ENCODE data around the gene ISYNA1. TPM values are rescaled to one million over a fixed set of nuclear protein-coding genes. Genes with fewer than 3 reads are reported as not detected.

Gene ISYNA1
- total RNA-seq, 2 donors from 2014 or later, result 27.5 to 28.1 TPM

GRCh38 chr19:18470787-18471186 is 32.9 kb upstream of the ISYNA1 start:
- intact Hi-C loops (cut with DNase I), result loop anchor here (1.0 to 10.0 kb wide), 3 partner anchors 37 to 94 kb away; no protein-coding TSS in a partner anchor
- no peak for DNase-seq (ENCODE audit: low spot score)

- intact Hi-C loops (cut with DNase I), result loop anchor here in 1 of 2 donors (5.0 kb wide), 2 partner anchors 48 to 93 kb away; no protein-coding TSS in a partner anchor
Observed at GRCh38 chr19:18469069-18469846, 31.3 kb upstream of the ISYNA1 start.

GRCh38 chr19:18468517-18468916 is 30.6 kb upstream of the ISYNA1 start:
- no peak for DNase-seq (ENCODE audit: low spot score)
- intact Hi-C loops (cut with DNase I), result loop anchor here in 1 of 2 donors (5.0 kb wide), 2 partner anchors 49 to 94 kb away; no protein-coding TSS in a partner anchor

More at GRCh38 chr19:18469069-18469846, 31.3 kb upstream of the ISYNA1 start:
- DNase-seq (ENCODE audit: low spot score), result peak; percentile 92

DNA sequence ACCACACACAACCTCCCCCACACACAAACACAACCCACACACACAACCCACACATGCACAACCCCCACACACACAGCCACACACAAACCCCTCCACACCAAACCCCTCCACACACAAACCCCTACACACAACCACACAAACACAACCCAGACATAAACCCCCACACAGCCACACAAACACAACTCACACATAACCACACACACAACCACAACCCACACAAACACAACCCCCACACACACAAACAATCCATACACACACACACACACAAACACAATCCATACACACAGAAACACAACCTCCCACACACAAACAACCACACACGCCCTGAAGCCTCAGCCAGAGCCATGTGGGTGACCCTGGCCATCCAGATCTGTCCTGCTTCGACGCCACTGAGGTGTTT is 30.0 kb upstream of the ISYNA1 start:
- DNase-seq (ENCODE audit: low spot score), result no peak
- intact Hi-C loops (cut with DNase I), result loop anchor here in 1 of 2 donors (5.0 kb wide), 2 partner anchors 49 to 94 kb away; no protein-coding TSS in a partner anchor

DNA sequence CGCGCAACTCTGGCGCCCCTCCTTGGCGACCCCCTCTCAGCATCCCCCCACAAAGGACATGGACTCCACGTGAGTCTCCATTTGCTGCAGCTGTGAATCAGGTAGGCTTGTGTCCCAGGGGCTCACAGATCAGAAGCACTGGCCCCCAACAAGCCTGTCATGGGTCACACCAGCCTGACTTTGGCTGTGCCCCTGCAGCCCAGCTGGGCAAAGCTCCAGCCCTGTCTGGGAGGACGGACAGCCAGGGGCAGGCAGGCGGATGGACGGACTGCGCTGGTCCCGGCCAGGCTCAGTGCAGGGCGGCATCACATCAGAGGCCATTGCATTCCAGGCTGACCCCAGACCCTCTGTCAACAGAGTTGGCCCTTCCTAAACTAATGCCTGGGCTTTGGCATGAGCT is 28.4 kb upstream of the ISYNA1 start:
- intact Hi-C loops (cut with DNase I), result loop anchor here in 1 of 2 donors (5.0 kb wide), 2 partner anchors 51 to 96 kb away; no protein-coding TSS in a partner anchor
- DNase-seq (ENCODE audit: low spot score), result no peak

DNA sequence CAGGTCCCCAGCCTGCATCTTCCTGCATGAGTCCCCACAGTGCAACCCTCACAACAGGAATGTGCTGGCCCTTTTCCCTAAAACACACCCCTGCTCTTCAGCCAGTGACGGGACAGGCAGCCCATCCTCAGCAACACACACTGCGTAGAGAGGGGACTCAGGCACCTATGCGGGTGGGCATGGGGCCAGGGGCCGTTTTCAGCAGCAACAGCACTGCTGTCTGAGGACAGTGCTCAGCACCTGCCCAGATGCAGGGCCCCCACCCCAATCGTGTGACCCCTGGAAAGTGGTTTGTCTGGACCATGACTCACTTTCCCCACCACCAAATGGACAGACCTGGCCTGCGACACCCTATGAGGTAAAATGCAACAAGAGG is 28.0 kb upstream of the ISYNA1 start:
- intact Hi-C loops (cut with DNase I), result loop anchor here in 1 of 2 donors (5.0 kb wide), 2 partner anchors 51 to 96 kb away; no protein-coding TSS in a partner anchor

GRCh38 chr19:18465214-18465963 is 27.5 kb upstream of the ISYNA1 start:
- intact Hi-C loops (cut with DNase I), result loop anchor here in 1 of 2 donors (5.0 kb wide), 2 partner anchors 52 to 97 kb away; no protein-coding TSS in a partner anchor
- DNase-seq (ENCODE audit: low spot score), result no peak

More for the DNA sequence above, 28.0 kb upstream of the ISYNA1 start:
- no peak for DNase-seq (ENCODE audit: low spot score)

DNA sequence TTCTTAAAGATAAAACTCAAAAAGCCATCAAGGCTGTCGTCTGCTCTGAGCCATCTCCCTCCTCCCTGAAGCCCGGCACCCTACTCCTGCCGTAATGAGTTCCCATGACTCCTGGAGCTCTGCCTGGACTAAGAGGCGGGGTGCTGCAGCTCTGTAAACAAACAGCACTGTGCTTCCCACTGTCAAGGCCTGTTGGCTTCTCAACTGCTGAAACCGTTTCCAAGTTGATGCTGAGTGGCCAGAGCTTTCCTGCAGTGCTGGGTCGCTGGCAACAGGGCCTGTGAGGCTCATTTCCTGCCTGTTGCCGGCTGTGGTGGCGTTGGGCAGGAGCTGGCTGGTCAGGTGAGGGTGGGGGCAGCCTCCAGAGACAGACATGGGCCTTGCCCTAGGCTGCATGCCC is 26.7 kb upstream of the ISYNA1 start:
- intact Hi-C loops (cut with DNase I), result loop anchor here in 1 of 2 donors (5.0 kb wide), 2 partner anchors 53 to 98 kb away; no protein-coding TSS in a partner anchor
- peak; percentile 92 for DNase-seq (ENCODE audit: low spot score)

GRCh38 chr19:18461471-18461870 is 23.5 kb upstream of the ISYNA1 start:
- no peak for DNase-seq (ENCODE audit: low spot score)
- intact Hi-C loops (cut with DNase I), result no loop called here

DNA sequence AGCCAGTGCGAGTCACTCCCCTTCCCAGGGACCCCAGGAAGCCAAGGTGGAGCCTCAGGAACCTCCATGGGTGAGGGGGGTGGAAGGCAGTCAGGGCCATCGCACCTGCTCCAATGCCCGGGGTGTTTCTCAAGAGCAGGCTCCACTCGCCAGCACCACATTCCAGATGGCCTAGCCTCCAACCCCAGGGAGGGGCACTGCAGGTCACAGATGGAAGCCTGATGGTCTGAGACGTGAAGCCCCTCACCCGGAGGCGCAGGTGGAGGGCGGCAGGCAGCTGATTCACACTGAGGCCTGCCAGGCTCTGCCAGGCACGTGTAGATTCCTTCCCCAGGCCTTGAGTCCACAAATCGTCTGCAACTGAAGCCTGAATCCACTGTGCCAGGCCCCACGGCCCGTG is 23.0 kb upstream of the ISYNA1 start:
- DNase-seq (ENCODE audit: low spot score), result no peak
- intact Hi-C loops (cut with DNase I), result no loop called here

- intact Hi-C loops (cut with DNase I), result no loop called here
Observed at GRCh38 chr19:18457483-18458331, 19.8 kb upstream of the ISYNA1 start.

DNA sequence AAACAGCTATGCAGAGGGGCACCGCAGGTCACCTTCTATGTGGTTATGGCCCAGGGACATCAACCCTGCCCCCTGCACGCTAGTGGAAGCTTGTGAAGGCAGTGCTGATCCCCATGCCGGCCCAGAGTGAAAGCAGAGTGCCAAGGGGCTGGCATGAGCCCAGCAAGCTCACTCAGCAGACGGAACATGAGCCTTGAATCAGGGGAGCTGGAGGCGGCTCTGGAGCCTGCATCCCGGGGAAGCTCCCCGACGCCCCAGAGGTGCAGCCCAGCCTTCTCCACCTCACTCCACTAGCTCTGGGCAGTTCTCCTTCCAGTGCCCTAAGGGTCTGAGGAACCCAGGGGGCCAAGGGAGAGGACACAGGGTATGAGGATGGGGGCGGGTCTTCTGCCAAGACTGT is 19.0 kb upstream of the ISYNA1 start:
- no peak for DNase-seq (ENCODE audit: low spot score)
- intact Hi-C loops (cut with DNase I), result no loop called here

More at GRCh38 chr19:18457483-18458331, 19.8 kb upstream of the ISYNA1 start:
- DNase-seq (ENCODE audit: low spot score), result no peak

- no peak for DNase-seq (ENCODE audit: low spot score)
- intact Hi-C loops (cut with DNase I), result no loop called here
Observed at GRCh38 chr19:18456279-18456678, 18.3 kb upstream of the ISYNA1 start.

GRCh38 chr19:18453269-18454024 is 15.5 kb upstream of the ISYNA1 start:
- intact Hi-C loops (cut with DNase I), result loop anchor here in 1 of 2 donors (5.0 kb wide), 1 partner anchor 394 kb away; no protein-coding TSS in a partner anchor
- DNase-seq (ENCODE audit: low spot score), result no peak

DNA sequence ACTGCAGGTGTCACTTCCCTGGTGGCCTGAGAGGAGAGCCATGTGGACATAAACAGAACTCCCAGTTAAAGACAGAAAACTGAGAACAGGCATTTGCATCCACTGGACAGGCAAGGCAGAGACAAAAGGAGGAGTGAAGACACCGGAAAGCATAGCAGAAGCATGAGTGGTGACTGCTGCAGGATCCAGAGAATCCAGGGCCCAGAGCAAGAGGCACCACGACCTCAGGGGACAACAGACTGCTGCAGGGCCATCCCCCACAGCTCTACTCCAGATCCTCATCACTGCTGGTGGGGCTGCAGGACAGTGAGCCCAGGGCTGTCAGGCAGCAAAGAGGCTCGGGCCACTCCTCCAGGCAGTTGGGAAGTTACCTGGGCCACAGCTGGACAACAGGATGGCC is 14.5 kb upstream of the ISYNA1 start:
- no peak for DNase-seq (ENCODE audit: low spot score)
- intact Hi-C loops (cut with DNase I), result loop anchor here in 1 of 2 donors (5.0 kb wide), 1 partner anchor 395 kb away; no protein-coding TSS in a partner anchor

- intact Hi-C loops (cut with DNase I), result loop anchor here in 1 of 2 donors (5.0 kb wide), 1 partner anchor 396 kb away; no protein-coding TSS in a partner anchor
- peak; percentile 95 for DNase-seq (ENCODE audit: low spot score)
Observed at GRCh38 chr19:18450931-18451836, 13.3 kb upstream of the ISYNA1 start.

Data from posterior vena cava (tissue), 2 donors.